ENCODE measurements around the gene PRUNE2.

Gene PRUNE2

DNA sequence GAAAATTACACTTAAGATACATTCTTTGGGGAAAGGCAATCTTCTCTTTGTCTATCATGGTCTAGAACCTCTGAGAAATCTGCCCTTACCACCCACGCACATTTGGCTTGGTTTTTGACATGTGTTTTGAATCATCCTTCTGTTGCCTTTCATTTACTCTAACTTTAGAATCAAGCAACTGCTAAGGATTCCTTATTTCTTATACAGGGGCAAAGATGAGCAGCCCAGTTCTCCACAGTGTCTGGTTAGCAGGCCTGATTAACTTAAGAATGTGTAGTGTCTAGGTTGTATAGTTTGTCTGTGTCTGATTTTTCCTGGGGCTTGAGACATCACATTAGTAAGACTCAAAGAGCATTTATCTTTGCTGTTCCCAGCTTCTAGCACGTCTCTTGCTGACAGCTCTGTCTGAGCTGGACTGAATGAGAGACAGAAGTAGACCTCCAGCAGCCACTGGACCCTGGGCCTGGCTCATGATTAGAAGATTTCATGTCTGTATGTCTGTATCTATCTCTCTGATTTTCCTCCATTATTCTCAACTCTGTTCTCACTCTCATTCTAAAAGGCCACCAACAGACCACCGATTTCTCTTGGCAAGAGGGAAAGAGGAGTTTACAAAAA is 173.5 kb downstream of the PRUNE2 start:
- Mint-ChIP-seq H3K27me3 (peaks cover 16% of the 10 kb centered on the region), H3K4me1 (ENCODE audit: low read depth) (no peaks in the 10 kb centered on the region), H3K36me3 (ENCODE audit: low read depth) (no peaks in the 10 kb centered on the region), H3K4me3 (no peak overlapping the region), H3K27ac (no peak overlapping the region), H3K9me3 (no peaks in the 10 kb centered on the region)

DNA sequence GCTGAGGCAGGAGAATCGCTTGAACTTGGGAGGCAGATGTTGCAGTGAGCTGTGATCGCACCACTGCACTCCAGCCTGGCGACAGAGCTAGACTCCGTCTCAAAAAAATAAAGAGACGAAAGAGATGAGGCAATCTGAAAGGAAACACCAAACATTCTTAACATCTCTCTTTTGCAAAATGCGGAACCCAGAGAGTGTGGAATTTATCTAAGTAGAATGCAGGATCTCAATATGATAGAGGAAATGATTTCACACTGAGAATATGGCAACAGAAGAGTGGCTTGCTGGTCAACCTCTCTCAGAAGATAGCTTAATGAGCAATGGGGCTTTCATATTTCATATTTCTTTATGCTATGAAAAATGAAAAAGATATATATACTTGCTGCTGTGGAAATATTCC is 175.1 kb downstream of the PRUNE2 start:
- no peaks in the 10 kb centered on the region for H3K36me3 Mint-ChIP-seq (ENCODE audit: low read depth)
- H3K4me3 Mint-ChIP-seq, result no peak overlapping the region
- no peaks in the 10 kb centered on the region for H3K9me3 Mint-ChIP-seq
- H3K27ac Mint-ChIP-seq, result no peak overlapping the region
- H3K27me3 Mint-ChIP-seq, result peaks cover 16% of the 10 kb centered on the region
- H3K4me1 Mint-ChIP-seq (ENCODE audit: low read depth), result no peaks in the 10 kb centered on the region

DNA sequence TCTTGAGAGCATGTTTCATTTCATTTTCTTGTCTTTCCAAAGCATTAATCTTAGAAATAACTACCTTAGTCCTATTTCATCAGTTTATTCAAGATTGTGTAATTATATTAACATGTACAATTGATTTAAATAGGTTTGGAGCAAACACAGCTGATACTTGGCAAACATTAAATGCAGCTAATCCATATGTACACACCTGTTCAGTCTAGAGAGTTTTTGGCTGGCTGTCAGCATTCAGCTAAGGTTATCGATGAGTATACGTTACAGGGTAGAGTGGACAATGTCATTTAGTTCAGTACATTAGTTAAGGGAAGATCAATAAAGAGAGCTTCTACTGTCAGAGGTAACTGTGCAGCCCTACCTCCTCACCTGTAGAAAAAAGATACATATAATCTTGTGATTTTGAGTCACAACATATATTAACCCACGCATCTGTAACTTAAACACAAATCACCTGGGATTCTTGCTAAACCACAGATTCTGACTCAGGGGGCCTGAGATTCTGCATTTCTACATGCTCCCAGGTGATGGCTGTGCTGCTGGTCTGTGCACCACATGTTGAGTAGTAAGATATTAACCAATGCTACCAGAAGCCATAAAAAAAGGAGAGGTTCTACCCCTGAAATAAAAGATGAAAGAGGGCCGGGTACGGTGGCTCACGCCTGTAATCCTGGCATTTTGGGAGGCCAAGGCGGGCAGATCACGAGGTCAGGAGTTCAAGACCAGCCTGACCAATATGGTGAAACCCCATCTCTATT is 175.8 kb downstream of the PRUNE2 start:
- Mint-ChIP-seq H3K27me3 (peaks cover 17% of the 10 kb centered on the region), H3K4me3 (no peak overlapping the region), H3K4me1 (ENCODE audit: low read depth) (no peaks in the 10 kb centered on the region), H3K36me3 (ENCODE audit: low read depth) (no peaks in the 10 kb centered on the region), H3K27ac (no peak overlapping the region), H3K9me3 (no peaks in the 10 kb centered on the region)

DNA sequence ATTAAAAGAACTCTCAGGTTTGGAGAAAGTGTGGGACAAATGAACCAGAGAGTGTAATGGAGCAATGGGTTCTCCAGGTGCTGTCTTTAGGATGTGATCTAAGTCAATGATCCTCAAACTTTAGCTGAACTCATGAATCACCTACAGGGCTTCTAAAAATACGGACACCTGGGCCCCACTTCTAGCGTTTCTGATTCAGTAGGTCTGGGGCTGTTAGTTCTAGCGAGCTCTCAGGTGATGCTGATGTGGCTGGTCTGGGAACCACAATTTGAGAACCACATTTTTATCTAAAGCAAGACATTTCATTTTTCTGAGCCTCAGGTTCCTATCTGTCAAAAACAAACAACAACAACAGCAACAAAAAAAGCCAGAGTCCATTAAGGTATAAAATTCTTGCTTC is 176.8 kb downstream of the PRUNE2 start:
- Mint-ChIP-seq H3K27ac (no peak overlapping the region), H3K4me3 (no peak overlapping the region), H3K36me3 (ENCODE audit: low read depth) (no peaks in the 10 kb centered on the region), H3K9me3 (no peaks in the 10 kb centered on the region), H3K4me1 (ENCODE audit: low read depth) (no peaks in the 10 kb centered on the region), H3K27me3 (peaks cover 20% of the 10 kb centered on the region)

DNA sequence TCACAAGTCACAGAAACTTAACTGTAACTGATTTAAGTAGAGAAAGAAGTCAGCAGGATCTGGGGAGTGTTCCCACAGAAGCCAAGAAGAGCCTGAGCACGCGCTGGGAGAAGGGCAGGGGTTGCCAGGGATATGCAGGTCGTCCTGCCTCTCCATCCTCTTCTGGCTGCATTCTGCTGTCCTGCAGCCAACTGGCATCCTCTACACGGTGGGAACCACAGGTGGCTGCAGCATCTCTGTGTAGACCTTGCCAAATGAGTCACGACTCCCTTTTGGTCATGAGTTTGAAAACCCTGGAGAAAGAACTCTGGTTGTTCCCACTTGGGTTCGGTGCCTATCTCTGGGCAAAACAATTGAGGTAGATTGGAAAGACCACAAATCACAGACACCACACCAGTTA is 180.0 kb downstream of the PRUNE2 start:
- peaks cover 21% of the 10 kb centered on the region for H3K27me3 Mint-ChIP-seq
- H3K27ac Mint-ChIP-seq, result no peak overlapping the region
- H3K36me3 Mint-ChIP-seq (ENCODE audit: low read depth), result no peaks in the 10 kb centered on the region
- H3K4me3 Mint-ChIP-seq, result no peak overlapping the region
- H3K4me1 Mint-ChIP-seq (ENCODE audit: low read depth), result no peaks in the 10 kb centered on the region
- H3K9me3 Mint-ChIP-seq, result no peaks in the 10 kb centered on the region

DNA sequence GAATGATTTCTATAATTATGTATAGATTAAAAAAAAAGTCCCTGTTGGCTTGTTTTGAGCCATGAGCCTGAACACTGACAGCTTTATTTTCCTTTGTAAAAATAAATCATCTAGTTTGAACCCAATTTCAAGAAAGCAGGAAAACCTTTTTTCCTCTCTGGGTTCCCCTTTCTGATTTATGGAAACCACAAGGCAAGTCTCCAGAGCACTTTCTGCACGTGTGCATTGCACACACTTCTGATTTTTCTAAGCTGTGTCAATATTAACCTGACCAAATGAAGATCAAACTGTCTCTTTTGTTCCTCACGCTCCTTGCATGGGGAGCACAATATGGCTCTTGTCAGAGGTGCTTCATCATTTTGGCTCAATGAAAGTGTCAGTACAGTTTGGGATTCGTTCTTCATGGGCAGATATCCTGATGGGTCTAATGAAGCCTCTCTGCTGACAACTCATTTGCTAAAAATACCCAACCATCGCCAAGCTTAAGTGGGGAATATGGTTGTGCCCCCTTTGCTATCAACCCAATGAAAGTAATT is 180.8 kb downstream of the PRUNE2 start:
- H3K27me3 Mint-ChIP-seq, result peaks cover 24% of the 10 kb centered on the region
- no peaks in the 10 kb centered on the region for H3K36me3 Mint-ChIP-seq (ENCODE audit: low read depth)
- no peaks in the 10 kb centered on the region for H3K9me3 Mint-ChIP-seq
- no peak overlapping the region for H3K27ac Mint-ChIP-seq
- H3K4me1 Mint-ChIP-seq (ENCODE audit: low read depth), result no peaks in the 10 kb centered on the region
- no peak overlapping the region for H3K4me3 Mint-ChIP-seq

DNA sequence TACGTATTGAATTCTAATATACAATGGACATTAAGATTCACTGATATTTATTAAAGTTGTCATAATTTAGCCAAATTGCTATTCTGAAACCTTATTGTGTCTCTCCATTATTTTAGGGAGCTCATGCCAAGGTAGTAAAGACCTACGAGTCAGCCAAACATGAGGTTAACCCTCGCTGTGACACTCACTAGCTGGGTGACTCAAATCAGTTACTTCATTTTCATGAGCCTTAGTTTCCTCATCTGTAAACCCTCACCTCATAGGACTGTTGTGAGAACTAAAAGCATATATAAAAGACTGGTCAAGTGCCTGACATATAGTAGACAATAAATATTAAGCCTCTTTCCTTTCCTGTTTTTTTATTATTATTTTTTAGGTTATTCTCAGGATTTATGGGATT is 185.7 kb downstream of the PRUNE2 start:
- H3K27me3 Mint-ChIP-seq, result peaks cover 40% of the 10 kb centered on the region
- no peaks in the 10 kb centered on the region for H3K36me3 Mint-ChIP-seq (ENCODE audit: low read depth)
- H3K4me1 Mint-ChIP-seq (ENCODE audit: low read depth), result no peaks in the 10 kb centered on the region
- H3K4me3 Mint-ChIP-seq, result no peak overlapping the region
- H3K9me3 Mint-ChIP-seq, result no peaks in the 10 kb centered on the region
- no peak overlapping the region for H3K27ac Mint-ChIP-seq

DNA sequence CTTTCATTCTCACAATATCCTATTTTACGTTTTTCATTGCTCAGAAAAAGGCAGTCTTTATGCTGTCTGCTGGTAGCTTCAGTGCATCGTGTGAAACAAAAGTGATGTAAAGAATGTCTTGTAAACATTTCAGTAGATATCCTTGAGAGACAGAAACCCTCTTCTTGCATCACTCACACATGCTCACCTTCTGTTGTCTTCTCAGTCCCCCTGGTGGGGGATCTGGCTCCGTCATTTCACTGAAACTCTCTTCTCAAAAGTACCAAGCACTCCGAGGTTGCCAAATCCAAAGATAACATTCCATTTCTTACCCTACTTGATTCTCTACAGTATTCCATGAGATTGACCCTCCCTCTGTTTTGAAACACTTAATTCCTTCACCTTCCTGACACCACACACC is 187.7 kb downstream of the PRUNE2 start:
- Mint-ChIP-seq H3K27ac (no peak overlapping the region), H3K4me3 (no peak overlapping the region), H3K27me3 (peaks cover 33% of the 10 kb centered on the region), H3K36me3 (ENCODE audit: low read depth) (no peaks in the 10 kb centered on the region), H3K9me3 (no peaks in the 10 kb centered on the region), H3K4me1 (ENCODE audit: low read depth) (no peaks in the 10 kb centered on the region)

DNA sequence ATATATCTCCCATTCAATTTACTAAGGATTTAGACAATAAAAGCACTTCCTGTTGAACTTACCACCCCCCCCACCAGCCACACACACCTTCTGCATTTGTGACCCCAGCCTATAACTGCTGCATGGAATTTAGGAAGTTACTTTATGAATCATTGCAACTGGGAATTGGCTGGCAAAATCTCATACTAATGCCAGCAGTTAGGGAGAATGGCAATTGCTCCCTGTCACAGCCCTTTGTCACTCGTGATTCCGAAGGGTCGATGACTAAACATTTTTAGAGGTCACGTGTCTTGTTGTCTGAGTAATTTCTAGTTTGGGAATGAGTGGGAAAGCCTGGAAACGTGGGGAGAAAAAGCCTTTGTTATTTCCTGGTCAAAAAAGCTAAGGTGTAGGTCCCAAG is 188.3 kb downstream of the PRUNE2 start:
- Mint-ChIP-seq H3K4me1 (ENCODE audit: low read depth) (no peaks in the 10 kb centered on the region), H3K4me3 (no peak overlapping the region), H3K36me3 (ENCODE audit: low read depth) (no peaks in the 10 kb centered on the region)

DNA sequence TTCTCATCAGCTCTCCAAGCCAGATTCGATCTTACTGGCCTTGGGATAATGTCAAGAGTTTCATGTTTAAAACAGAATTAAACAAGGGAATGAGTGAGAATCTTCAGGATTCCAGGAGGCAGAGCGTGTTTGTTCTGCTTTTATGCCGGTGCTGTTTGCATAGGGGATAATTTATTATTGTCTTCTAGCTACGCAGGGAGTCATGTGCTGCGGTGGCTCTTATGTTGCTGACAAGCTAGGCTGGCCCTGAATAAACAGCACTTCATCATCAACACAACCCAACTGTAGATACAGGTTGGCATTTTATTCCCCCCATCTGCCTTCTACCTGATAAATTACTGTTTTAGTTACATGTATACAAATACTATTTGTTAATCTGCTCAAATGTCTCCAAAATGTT is 188.7 kb downstream of the PRUNE2 start:
- Mint-ChIP-seq H3K27ac (no peak overlapping the region), H3K4me3 (no peak overlapping the region), H3K4me1 (ENCODE audit: low read depth) (no peaks in the 10 kb centered on the region), H3K27me3 (peaks cover 33% of the 10 kb centered on the region), H3K36me3 (ENCODE audit: low read depth) (no peaks in the 10 kb centered on the region), H3K9me3 (no peaks in the 10 kb centered on the region)

More for the DNA sequence above, 188.3 kb downstream of the PRUNE2 start:
- Mint-ChIP-seq H3K9me3 (no peaks in the 10 kb centered on the region), H3K27me3 (peaks cover 33% of the 10 kb centered on the region), H3K27ac (no peak overlapping the region)

DNA sequence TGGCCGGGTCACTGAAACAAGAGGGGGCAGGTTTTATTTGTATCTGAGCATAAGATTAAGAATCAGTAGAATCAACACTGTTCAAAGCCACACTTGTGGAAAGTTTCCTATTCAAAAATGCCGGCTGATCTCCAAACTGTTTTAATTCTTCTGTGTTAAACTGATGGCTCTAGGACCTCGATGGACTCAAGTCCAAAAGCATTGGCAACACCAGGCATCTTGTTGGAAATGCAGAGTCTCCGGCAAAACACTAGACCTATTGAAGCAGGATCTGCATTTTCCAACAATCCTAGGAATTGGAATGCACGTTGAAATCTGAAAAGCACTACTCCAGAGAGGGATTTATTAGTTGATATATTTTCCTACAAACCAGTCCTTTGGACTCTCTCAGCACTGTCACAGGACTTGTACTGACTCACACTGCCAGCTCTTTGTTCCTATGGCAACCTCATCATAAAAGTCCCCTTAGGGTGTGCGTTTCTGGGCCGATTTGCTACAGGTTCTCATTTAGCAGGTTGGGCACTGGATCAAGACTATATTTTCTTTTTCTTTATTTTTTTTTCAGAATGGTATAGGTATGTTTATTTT is 189.7 kb downstream of the PRUNE2 start:
- Mint-ChIP-seq H3K9me3 (no peaks in the 10 kb centered on the region), H3K4me3 (no peak overlapping the region), H3K36me3 (ENCODE audit: low read depth) (no peaks in the 10 kb centered on the region), H3K27me3 (peaks cover 33% of the 10 kb centered on the region), H3K4me1 (ENCODE audit: low read depth) (no peaks in the 10 kb centered on the region), H3K27ac (no peak overlapping the region)

DNA sequence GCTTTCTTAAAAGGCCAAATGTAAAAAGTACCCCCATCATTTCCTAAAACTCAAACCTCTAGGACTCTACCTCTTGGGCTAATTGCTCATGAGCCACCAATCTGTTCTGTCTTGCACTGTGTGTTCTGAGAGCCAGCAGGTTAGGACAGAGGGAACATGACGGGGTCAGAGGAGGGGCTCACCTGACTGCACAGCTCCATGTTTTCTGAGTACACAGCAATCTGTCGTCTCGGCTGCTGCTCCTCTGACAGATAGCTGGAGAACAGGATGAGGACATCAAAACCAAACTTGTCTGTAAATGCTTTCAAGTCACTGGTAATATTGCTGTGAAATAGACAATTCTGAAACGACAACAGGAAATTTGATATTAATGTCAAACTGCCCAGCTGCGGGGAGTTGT is 192.5 kb downstream of the PRUNE2 start:
- H3K27me3 Mint-ChIP-seq, result peaks cover 43% of the 10 kb centered on the region
- no peak overlapping the region for H3K27ac Mint-ChIP-seq
- H3K36me3 Mint-ChIP-seq (ENCODE audit: low read depth), result no peaks in the 10 kb centered on the region
- H3K4me3 Mint-ChIP-seq, result no peak overlapping the region
- H3K9me3 Mint-ChIP-seq, result no peaks in the 10 kb centered on the region
- H3K4me1 Mint-ChIP-seq (ENCODE audit: low read depth), result no peaks in the 10 kb centered on the region

DNA sequence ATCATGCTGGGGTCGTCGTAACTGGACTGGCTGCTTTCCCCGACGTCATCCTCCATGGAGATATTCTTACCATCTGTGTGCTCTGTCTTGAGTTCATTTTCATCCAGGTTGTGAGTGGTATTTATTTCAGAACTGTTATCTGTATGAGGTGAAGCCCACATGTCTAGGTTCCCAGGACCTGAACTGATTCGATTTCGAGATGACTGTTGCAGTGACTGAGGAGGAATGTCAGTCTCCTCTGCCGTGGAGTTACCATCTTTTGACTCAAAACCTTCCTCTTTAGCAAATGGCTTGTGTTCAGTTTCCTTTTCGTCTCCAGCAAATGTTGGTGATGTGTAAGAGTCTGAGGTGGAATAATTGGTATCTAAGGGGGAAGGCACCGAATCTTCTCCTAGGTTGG is 196.9 kb downstream of the PRUNE2 start:
- H3K9me3 Mint-ChIP-seq, result no peaks in the 10 kb centered on the region
- peak overlapping the region; percentile 28 for H3K27ac Mint-ChIP-seq
- H3K27me3 Mint-ChIP-seq, result peaks cover 47% of the 10 kb centered on the region
- no peaks in the 10 kb centered on the region for H3K36me3 Mint-ChIP-seq (ENCODE audit: low read depth)
- peaks cover 7% of the 10 kb centered on the region for H3K4me1 Mint-ChIP-seq (ENCODE audit: low read depth)
- H3K4me3 Mint-ChIP-seq, result no peak overlapping the region

DNA sequence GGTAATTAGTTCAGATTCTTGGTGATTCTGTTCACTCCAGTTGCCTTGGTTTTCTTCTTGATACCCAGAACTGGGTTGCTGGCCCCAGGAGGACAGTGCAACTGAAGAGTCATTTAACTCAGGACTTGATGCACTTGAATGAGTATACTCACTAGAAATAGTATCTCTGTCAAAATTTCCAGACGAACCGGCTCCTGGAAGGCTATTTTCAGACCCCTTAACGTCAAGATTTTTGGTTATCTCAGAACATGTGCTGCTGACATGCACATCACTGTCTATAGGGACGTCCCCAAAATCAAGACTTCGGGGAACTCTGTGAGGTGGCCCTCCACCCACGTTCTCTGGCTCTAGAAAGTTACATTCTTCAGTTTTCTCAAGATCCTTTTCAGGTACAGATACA is 198.4 kb downstream of the PRUNE2 start:
- Mint-ChIP-seq H3K36me3 (ENCODE audit: low read depth) (no peaks in the 10 kb centered on the region), H3K4me3 (no peak overlapping the region), H3K9me3 (no peaks in the 10 kb centered on the region), H3K27ac (peak overlapping the region; percentile 15), H3K27me3 (peaks cover 46% of the 10 kb centered on the region), H3K4me1 (ENCODE audit: low read depth) (peaks cover 7% of the 10 kb centered on the region)

DNA sequence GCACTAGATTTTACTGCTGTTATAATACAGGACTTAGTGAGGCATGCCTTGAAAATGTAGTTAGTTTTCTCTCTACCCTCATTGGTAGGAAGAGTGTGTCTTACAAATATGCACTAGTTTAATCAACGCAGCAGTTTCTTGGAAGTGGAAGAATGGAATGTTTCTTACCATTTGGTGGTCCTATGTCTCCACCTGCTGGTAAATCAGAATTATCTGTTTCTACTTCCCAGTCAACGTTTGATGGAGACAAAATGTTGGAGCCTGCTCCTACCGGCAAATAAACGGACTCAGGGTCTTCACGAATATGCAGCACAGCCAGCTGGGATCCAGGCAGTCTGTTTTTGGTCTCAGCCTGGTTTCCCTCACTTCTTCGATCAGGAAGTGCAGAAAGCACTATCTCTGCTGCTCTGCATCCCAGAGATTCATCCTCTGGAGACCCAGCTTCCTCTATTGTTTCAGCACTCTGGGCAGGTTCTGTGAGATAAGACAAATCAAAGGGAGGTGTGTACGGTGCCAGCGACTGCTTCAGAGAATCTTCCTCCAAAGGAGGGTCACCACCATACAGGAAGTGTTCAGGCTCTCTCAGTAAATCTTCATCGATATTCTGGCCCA is 201.2 kb downstream of the PRUNE2 start:
- Mint-ChIP-seq H3K4me3 (no peak overlapping the region), H3K27ac (no peak overlapping the region), H3K9me3 (no peaks in the 10 kb centered on the region), H3K36me3 (ENCODE audit: low read depth) (no peaks in the 10 kb centered on the region), H3K4me1 (ENCODE audit: low read depth) (peaks cover 7% of the 10 kb centered on the region), H3K27me3 (peaks cover 45% of the 10 kb centered on the region)

All from stimulated activated naive CD8-positive, alpha-beta T cell treated with anti-CD3 and anti-CD28 coated beads, Interleukin-15, Interleukin-2, amounts not matched to agents 100 ng/mL and 50 ng/mL, for 24 hours (primary cell).